ENCODE data around the gene LUZP2.

LUZP2 gene

GRCh38 chr11:24820541-24820940 is 323.7 kb downstream of the LUZP2 start:
- TF ChIP-seq ZFP3 (CRISPR knock-in tag; IDR thresholded peaks at IDR 0.05) (no peak), ZNF8 (CRISPR knock-in tag; IDR thresholded peaks at IDR 0.05) (no peak), ZC3H10 (CRISPR knock-in tag; IDR thresholded peaks at IDR 0.05) (no peak), ZFP30 (CRISPR knock-in tag; IDR thresholded peaks at IDR 0.05) (no peak), CSRNP3 (CRISPR knock-in tag; IDR thresholded peaks at IDR 0.05) (no peak)
- no peak for ATAC-seq

- no peak for TF ChIP-seq OSR1 (CRISPR knock-in tag; IDR thresholded peaks at IDR 0.05)
- TF ChIP-seq TCF4 (CRISPR knock-in tag; IDR thresholded peaks at IDR 0.05; ENCODE audit: borderline replicate concordance): no peak
- TF ChIP-seq BACH2 (CRISPR knock-in tag; IDR thresholded peaks at IDR 0.05; ENCODE audit: borderline replicate concordance): no peak
- TF ChIP-seq ZNF8 (CRISPR knock-in tag; IDR thresholded peaks at IDR 0.05): no peak
- no peak for TF ChIP-seq TOX (CRISPR knock-in tag; IDR thresholded peaks at IDR 0.05; ENCODE audit: borderline replicate concordance)
- no peak for TF ChIP-seq TSHZ2 (CRISPR knock-in tag; IDR thresholded peaks at IDR 0.05)
- no peak for TF ChIP-seq ZC3H10 (CRISPR knock-in tag; IDR thresholded peaks at IDR 0.05)
- no peak for TF ChIP-seq ZNF565 (CRISPR knock-in tag; conservative IDR thresholded peaks at IDR 0.05; ENCODE audit: low read depth)
- TF ChIP-seq GLIS3 (CRISPR knock-in tag; IDR thresholded peaks at IDR 0.05): no peak
- TF ChIP-seq ISL1 (CRISPR knock-in tag; IDR thresholded peaks at IDR 0.05): no peak
- TF ChIP-seq ZFP3 (CRISPR knock-in tag; IDR thresholded peaks at IDR 0.05): no peak
- TF ChIP-seq SNAI2 (CRISPR knock-in tag; IDR thresholded peaks at IDR 0.05): no peak
- no peak for TF ChIP-seq RARB (CRISPR knock-in tag; IDR thresholded peaks at IDR 0.05)
- no peak for TF ChIP-seq CREB5 (CRISPR knock-in tag; IDR thresholded peaks at IDR 0.05; ENCODE audit: low read depth)
- no peak for TF ChIP-seq PATZ1 (CRISPR knock-in tag; IDR thresholded peaks at IDR 0.05; ENCODE audit: borderline replicate concordance)
- TF ChIP-seq ARNTL (CRISPR knock-in tag; IDR thresholded peaks at IDR 0.05; ENCODE audit: borderline replicate concordance, low read depth): no peak
- no peak for TF ChIP-seq ZNF70 (CRISPR knock-in tag; IDR thresholded peaks at IDR 0.05)
- TF ChIP-seq PPARA (CRISPR knock-in tag; IDR thresholded peaks at IDR 0.05; ENCODE audit: borderline replicate concordance): no peak
- no peak for ATAC-seq
These were observed 332.2 kb downstream of the LUZP2 start for GRCh38 chr11:24828938-24829605.

GRCh38 chr11:24833573-24833972 is 336.7 kb downstream of the LUZP2 start:
- no peak for TF ChIP-seq BACH2 (CRISPR knock-in tag; IDR thresholded peaks at IDR 0.05; ENCODE audit: borderline replicate concordance)
- ATAC-seq: no peak

- no peak for ATAC-seq
- no peak for TF ChIP-seq ZFP30 (CRISPR knock-in tag; IDR thresholded peaks at IDR 0.05)
- no peak for TF ChIP-seq ESRRG (CRISPR knock-in tag; IDR thresholded peaks at IDR 0.05)
- TF ChIP-seq ARNTL (CRISPR knock-in tag; IDR thresholded peaks at IDR 0.05; ENCODE audit: borderline replicate concordance, low read depth): no peak
- TF ChIP-seq GLIS3 (CRISPR knock-in tag; IDR thresholded peaks at IDR 0.05): no peak
These were observed 340.3 kb downstream of the LUZP2 start for GRCh38 chr11:24837112-24837511.
